HG03558 (cell line): ENCODE results near the gene DNAJC28.
"Not testable (repeated sequence)": the region's sequence is repeated elsewhere in the genome, so short reads cannot be mapped to it uniquely, and the experiment has no call there.

ENCODE experiments used
- ATAC-seq: cut with Tn5 transposase; IDR thresholded peaks from one replicate; pipeline ENCODE4 v1.9.1; 2021; ENCODE audit warnings: moderate number of reproducible peaks; ENCODE audit not compliant: unreplicated experiment; ENCODE audit errors: extremely low read depth

DNAJC28 gene

DNA sequence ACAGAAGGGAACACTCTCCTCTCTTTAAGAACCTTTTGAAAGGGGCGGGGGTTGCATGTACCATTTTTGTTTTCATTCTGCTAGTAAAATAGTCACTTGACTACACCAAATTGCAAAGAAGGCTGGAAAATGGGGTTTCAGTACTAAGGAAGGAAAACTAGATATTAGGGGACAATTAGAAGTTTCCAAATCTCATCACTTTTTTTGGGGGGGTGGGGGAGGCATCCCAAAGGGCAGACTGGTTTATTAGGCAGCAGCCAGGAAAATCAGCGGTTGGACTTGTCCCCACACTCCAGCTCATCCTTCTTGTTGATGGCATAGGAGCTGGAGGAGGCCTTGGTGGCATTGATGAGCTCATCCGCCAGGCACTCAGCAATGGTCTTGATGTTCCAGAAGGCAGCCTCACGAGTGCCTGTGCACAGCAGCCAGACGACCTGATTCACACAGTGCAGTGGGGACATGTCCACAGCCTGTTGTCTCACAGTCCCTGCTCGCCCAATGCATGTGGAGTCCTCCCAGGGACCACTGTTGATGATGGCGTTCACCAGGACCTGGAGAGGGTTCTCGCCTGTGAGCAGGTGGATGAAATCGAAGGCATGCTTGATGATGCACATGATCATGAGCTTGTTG, 10.1 kb downstream of the DNAJC28 start:
- ATAC-seq, result no peak

DNA sequence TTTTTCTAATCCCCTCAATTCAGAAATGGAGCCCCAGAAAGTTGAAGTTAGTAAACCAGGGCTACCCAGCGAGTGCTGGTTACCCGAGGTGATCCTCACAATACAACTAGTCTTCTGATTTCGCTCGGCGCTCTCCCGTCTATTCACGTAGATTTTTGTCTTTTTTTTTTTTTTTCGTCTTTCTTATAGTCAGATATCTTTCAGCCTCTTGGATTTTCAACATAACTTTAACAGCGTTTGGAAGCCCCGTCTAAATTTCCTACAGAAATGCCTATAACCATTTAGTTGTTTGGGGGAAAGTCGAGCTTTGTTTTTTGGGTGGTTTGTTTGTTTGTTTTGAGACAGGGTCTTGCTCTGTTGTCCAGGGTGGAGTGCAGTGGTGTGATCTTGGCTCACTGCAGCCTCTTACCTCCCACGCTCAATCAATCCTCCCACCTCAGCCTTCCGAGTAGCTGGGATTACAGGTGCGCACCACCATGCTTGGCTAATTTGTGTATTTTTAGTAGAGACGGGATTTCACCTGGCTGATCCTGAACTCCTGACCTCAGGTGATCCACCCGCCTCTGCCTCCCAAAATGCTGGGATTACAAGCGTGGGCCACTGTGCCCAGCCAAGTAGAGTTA, 10.9 kb downstream of the DNAJC28 start:
- no peak for ATAC-seq

DNA sequence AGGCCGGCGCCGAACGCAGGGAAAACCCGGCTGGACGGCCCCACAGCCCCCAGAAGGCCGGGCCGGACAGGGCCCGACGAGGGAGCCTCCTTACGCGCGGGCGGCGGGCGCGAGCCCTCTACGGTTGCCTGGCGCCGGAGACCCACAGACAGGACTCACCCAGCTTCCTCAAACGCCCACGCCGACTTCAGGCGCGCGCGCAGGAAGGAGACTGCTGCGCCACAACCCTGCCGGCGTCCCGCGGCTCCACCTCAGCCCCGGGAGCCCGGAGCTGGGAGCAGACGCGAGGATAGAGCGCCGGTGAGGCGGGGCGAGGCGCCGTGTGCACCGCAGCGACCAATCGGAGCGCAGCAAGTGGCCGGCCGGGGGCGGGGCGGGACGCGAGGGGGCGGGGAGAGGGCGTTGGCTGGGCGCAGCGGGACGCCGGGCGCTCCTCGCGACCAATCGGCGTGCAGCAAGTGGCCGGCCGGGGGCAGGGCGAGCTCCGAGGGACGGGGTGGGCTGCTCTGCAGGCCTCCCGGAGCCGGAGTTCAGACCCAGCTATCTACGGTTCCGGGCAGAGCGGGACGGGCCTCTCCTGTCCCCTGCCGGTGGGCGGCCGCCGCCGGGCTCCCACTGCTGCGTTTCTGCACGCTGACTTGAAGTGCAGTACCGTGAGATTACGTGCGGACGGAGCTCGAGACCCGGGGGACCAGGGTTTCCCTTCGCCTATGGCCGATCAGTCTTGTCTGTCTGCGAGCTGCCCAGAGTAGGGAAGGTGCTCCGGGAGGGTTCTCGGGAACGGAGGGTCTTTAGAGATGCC, 11.6 kb downstream of the DNAJC28 start, which contains the start of gene TMEM50B:
Gene TMEM50B (minus strand): TSS at position 296 of the 802 bp plus-strand sequence. CDS start 11,089 bp downstream, outside the sequence.
- ATAC-seq, result peak; percentile 64

DNA sequence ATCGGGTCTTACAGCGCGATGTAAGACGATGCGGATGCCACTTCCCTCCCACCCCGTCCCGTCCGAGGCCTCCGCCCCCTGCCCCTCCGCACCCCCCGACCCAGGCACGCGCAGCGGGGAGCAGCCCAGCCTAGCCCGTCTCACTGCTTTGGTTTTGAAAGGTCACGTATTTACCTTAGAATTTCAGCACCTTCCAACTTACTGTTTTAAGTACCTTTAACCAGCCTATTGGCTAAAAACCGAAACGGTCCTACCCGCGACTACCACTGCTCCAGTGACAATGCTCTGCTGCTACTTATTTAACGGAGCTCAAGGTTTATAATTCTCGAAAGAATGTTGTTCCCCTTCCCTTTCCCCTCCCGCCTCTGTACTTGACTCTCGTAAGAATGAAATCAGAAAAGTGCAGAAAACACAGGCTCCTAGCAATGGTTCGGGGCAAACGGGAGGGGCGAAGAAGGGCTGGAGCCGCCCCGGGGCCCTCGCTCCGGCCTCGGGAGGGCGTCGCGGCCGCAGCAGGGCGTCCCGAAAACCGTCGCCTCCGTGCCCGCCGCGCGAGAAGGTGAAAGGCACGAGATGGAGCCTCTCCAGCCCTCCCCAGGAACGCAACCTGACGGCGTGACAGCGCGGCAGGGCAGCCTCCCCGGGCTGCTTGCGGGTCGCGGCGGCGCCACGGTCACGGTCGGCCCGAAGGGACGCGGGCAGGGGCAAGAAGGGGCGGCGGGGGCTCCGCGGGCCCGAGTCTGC, 12.4 kb downstream of the DNAJC28 start:
- peak; percentile 12 for ATAC-seq

DNA sequence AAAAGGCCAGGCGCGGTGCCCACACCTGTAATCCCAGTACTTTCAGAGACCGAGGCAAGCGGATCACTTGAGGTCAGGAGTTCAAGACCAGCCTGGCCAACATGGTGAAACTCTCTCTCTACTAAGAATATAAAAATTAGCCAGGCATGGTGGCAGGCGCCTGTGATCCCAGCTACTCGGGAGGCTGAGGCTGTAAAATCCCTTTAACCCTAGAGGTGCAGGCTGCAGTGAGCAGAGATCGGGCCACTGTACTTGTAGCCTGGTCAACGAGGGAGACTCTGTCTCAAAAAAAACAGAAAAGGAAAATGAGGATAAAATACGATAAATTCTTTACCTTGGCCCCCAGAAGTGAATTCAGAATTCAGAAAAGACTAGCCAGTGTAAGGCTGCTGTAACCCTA, 13.3 kb downstream of the DNAJC28 start:
- ATAC-seq, result no peak

DNA sequence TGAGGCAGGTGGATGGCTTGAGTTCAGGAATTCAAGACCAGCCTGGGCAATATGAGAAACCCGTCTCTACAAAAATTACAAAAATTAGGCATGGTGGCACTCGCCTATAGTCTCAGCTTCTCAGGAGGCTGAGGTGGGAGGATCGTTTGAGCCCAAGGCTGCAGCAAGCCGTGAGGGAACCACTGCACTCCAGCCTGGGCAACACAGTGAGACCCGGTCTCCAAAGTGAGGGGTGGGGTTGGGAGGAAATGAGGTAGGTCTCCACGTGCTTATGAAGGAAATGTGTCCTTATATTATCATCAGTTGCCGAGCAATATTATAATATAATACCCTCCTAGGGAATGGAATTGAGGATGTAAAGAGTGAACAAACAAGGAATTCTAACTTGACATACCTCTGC, 14.4 kb downstream of the DNAJC28 start:
- no peak for ATAC-seq

DNA sequence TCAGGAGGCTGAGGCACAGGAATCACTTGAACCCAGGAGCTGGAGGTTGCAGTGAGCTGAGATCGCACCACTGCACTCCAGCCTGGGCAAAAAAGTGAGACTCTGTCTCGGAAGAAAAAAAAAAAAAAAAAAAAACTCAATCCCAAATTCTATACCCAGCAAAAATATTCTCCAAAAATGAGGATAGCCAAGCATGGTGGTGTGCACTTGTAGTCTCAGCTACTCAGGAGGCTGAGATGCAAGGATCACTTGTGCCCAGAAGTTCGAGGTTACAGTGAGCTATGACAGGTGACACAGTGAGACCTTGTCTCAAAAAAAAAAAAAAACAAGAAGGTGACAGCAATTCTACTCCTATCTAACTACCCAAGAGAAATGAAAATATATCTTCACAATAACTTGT, 18.2 kb downstream of the DNAJC28 start:
- ATAC-seq, result no peak

DNA sequence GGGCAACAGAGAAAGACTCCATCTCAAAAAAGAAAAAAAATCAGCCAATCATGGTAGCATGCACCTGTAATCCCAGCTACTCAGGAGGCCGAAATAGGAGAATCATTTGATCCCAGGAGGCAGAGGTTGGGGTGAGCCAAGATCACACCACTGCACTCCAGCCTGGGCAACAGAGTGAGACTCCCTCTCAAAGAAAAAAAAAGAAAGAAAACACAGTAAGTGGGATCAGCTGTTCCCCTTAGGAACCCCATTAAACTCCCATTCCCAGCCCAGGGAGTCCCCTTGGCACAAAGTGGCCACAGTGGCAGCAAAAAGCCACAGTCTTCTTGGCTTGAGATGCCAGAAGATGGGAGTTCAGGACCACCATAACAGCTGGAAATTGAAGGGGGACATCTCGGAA, 20.8 kb downstream of the DNAJC28 start:
- ATAC-seq, result no peak

DNA sequence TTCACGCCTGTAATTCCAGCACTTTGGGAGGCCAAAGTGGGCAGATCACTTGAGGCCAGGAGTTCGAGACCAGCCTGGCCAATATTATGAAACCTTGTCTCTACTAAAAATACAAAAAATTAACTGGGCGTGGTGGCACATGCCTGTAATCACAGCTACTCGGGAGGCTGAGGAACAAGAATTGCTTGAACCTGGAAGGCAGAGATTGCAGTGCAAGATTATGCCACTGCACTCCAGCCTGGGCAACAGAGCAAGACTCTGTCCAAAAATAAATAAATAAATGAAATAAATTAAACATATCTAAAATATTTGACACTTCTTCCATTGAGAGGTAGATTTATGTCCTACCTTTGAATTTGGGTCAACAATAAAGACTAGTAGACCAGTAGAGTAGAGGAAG, 22.3 kb downstream of the DNAJC28 start:
- not testable (repeated sequence) for ATAC-seq

DNA sequence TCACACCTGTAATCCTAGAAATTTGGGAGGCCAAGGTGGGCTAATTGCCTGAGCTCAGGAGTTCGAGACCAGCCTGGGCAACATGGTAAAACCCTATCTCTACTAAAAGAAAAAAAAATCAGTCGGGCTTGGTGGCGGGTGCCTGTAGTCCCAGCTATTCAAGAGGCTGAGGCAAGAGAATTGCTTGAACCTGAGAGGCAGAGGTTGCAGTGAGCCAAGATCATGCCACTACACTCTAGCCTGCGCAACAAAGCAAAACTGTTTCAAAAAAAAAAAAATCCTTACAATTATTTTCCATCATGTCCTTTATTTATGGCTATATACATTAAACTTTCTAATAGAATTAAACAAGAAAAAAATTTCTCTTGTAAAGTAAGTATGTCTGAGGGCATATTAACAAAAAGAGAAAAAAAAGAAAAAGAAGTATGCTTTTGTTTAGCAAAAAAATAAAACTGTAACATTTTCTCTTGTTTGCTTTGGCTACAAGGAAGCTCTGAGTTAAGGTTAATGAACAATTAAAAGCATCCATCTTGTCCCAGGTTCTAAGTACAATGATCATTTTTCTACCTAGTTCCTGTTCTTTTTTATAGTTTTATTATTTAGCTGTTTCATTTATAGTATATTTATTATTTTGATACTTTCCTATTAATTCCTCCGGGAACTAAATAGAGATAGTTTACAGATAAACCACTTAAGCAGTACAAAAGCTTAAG, 29.8 kb downstream of the DNAJC28 start:
- no peak for ATAC-seq

DNA sequence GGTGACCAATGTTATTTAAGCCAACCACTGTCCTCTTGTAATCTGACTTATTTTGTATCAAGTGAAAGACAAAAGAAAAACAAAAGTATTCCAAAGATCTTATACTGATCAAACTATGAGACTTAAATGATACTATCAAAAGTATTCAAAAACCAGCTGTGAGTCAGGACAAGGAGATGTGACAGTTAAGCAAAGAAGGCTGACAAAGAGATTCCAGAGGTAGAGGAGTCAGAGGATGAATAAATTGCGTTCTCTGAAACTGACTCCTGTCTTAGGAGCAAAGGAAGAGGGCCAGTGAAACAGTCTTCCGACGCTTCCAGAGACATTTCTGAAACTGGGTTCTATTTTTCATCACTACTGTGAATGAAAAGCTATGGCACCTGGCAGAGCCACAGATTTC, 32.7 kb downstream of the DNAJC28 start:
- ATAC-seq, result no peak

DNA sequence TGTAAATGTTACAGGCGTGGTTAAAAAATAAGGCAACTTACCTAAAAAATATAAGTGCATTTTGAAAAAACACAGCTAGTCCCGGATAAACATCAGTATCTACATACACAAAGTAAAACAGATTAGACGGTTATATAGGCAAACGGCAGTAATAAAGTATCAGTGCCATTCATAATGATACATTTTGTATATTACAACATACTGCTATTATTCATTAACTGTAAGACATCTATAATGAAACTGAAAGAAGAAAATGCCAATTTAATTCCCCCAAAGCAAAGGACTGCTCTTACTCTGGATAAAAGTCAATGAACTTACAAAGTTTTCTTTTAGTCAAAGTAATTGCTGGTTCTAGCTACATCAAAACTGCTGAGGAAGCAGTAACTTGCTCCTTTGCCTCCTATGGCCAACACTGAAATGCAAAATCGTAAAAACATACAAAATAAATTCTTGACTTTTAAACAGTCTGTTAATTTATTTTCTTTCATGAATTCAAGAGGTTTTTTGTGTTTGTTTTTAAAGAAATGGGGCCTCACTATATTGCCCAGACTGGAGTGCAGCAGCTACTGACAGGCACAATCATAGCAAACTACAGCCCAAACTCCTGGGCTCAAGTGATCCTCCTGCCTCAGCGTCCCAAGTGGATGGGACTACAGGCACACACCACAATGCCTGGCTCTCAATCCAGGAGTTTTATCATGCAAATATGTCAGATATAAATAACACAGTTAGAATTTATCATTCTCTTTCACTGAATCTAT, 35.6 kb downstream of the DNAJC28 start:
- no peak for ATAC-seq

DNA sequence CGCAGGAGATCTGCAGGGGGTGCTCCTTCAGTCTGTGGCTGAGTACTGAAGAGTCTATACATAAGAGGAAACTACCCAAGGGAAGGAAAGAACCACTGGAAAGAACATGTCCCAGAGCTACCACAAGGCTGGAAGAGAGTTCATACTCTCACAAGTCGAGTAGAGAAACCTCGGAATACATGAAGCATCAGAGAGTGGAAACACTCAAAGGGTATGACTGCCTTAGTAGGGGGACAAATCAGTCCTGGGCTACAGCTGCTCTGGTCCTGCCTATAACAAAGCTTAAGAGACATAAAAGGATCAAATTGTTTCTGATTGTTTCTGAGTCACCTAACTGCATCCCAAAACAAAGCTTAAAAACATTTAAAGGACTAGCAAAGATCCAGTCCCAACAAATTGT, 39.2 kb downstream of the DNAJC28 start:
- no peak for ATAC-seq

DNA sequence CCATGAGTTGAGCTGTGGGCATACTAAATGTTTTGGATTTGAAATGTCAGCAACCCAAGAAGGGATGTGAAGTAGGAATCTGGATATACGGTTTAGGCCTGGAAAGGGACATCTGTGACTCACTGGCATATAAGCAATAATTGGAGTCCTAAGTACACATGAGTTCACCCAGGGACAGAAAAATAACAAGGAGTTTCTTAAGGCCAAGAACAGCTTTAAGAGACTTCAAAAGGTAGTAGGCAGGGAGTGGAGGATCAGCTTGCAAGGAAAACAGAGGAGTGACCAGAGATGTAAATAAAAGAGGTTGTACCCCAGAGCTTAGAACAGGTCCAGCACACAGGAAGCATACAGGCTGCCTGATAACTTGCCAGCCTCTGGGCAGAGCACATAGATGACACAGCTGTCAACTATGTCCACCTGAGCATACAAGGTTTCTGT, 39.9 kb downstream of the DNAJC28 start:
- no peak for ATAC-seq

DNA sequence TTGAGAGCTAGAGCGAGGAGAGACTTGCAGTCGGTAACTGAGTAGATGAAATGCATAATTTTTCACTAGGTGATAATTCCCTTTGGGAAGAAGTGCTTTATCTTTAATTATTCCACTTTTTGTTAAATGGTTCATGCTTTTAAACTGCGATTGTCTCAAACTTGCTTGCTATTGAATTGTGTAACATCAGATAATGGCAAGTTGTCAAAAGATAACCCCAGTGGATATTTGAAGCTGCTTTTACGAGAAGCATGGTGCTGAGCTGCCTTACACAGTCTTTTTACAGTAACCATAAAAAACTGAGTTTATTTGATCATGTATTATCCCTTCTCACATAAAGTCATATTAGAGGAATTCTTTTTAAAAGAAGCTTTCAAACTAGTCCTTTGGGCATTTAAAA, 41.9 kb downstream of the DNAJC28 start:
- ATAC-seq, result no peak

DNA sequence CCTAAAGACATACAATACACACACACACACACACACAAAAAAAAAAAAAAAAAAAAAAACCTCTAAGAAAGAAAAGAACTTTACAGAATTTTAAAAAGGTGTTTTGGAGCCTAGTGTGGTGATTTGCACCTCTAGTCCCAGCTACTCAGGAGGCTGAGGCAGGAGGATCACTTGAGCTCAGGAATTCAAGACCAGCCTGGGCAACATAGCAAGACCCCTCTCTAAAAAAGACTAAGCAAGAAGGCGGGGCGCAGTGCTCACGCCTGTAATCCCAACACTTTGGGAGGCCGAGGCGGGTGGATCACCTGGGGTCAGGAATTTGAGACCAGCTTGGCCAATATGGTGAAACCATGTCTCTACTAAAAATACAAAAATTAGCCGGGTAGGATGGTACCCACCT, 44.9 kb downstream of the DNAJC28 start:
- ATAC-seq, result not testable (repeated sequence)

DNA sequence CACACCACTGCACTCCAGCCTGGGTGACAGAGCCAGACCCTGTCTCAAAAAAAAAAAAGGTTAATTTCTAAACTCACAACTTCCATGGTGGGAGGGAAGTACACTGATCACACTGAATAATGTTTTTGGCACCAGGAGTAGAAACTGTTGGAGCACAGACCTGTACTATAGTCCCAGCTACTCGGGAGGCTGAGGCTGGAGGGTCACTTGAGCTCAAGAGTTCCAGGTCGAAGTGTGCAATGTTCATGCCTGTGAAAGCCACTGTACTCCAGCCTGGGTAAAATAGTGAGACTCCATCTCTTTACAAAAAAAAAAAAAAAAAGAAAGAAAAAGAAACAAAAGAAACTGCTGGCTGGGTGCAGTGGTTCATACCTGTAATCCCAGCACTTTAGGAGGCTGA, 47.0 kb downstream of the DNAJC28 start:
- no peak for ATAC-seq

DNA sequence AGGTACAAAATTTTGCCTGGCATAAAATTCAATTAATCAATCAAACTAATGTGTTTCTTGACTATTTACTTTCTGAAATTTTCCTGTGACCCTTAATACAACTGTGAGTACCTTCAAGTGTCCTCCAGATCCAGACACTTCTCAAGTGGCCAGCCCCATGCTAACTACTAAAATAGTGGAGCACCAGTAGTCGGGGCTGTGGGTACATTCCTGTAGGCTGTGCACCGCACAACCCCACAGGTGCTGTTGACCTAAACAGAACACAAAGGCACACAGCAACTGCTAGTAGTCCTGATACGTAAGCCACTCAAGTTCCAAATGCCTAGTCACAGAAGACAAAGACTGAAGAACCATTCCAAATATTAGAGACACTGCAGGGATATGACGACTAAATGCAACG, 48.3 kb downstream of the DNAJC28 start:
- ATAC-seq, result no peak
